MCF 10A (cell line): ENCODE measurements around the gene B3GNT7. TPM values are rescaled to one million over a fixed set of nuclear protein-coding genes. Genes with fewer than 3 reads are reported as not detected.

Source experiments
- BruUV-seq: library from RNA; stranded (reverse); fragments of 400-500 nt; replicated peaks from 2 replicates; lab custom pipeline; 2021; lab: Mats Ljungman, UMichigan
- CTCF ChIA-PET: fragments of 300-600 bp; sonication (Branson Sonifier 250); formaldehyde crosslinking; extraction: SDS; loops from one replicate; lab custom pipeline; 2021; ENCODE audit warnings: antibody characterized with exemption, inconsistent platforms; lab: Yijun Ruan, JAX
- POLR2A ChIA-PET: fragments of 300-600, 350-650 bp; sonication (Branson Sonifier 250); formaldehyde crosslinking; extraction: SDS; loops from one replicate; lab custom pipeline; 2020; ENCODE audit warnings: antibody characterized with exemption, inconsistent platforms; lab: Yijun Ruan, JAX
- DNase-seq: peaks from one replicate; pipeline ENCODE4 v3.0.0-alpha.2; 2018; ENCODE audit not compliant: unreplicated experiment
- H3K27ac Mint-ChIP-seq: one replicate; pipeline ENCODE4 v1.8.0; 2022; ENCODE audit warnings: mild to moderate bottlenecking, low read depth, mixed read lengths; ENCODE audit not compliant: unreplicated experiment
- H3K27me3 Mint-ChIP-seq: one replicate; pipeline ENCODE4 v1.8.0; 2022; ENCODE audit warnings: mixed read lengths; ENCODE audit not compliant: insufficient read depth, unreplicated experiment
- H3K36me3 Mint-ChIP-seq: one replicate; pipeline ENCODE4 v1.8.0; 2022; ENCODE audit warnings: mild to moderate bottlenecking, moderate library complexity, mixed read lengths; ENCODE audit not compliant: insufficient read depth, unreplicated experiment
- H3K4me1 Mint-ChIP-seq: one replicate; pipeline ENCODE4 v1.8.0; 2022; ENCODE audit warnings: mixed read lengths; ENCODE audit not compliant: insufficient read depth, unreplicated experiment
- H3K4me3 Mint-ChIP-seq: one replicate; pipeline ENCODE4 v1.8.0; 2022; ENCODE audit warnings: mild to moderate bottlenecking, moderate library complexity, mixed read lengths; ENCODE audit not compliant: unreplicated experiment
- H3K9me3 Mint-ChIP-seq: one replicate; pipeline ENCODE4 v1.8.0; 2022; ENCODE audit warnings: mixed read lengths; ENCODE audit not compliant: unreplicated experiment
- intact Hi-C: fragments of 100-400 bp; cut with micrococcal nuclease; formaldehyde crosslinking; loops from 2 replicates; pipeline ENCODE4 v1.14.1; 2022
- total RNA-seq: library from RNA; stranded (reverse); gene quantifications from 2 replicates; pipeline ENCODE4 v1.2.3, GENCODE V29; 2022
- TF ChIP-seq, protein P1 (sequence below): fragments of 200-600 bp; IDR thresholded peaks from one replicate; pipeline ENCODE4 v1.8.0; 2022; ENCODE audit warnings: antibody characterized with exemption, mild to moderate bottlenecking; ENCODE audit not compliant: unreplicated experiment

Gene B3GNT7
- total RNA-seq, 1 experiment from 2014 or later, result not detected

DNA sequence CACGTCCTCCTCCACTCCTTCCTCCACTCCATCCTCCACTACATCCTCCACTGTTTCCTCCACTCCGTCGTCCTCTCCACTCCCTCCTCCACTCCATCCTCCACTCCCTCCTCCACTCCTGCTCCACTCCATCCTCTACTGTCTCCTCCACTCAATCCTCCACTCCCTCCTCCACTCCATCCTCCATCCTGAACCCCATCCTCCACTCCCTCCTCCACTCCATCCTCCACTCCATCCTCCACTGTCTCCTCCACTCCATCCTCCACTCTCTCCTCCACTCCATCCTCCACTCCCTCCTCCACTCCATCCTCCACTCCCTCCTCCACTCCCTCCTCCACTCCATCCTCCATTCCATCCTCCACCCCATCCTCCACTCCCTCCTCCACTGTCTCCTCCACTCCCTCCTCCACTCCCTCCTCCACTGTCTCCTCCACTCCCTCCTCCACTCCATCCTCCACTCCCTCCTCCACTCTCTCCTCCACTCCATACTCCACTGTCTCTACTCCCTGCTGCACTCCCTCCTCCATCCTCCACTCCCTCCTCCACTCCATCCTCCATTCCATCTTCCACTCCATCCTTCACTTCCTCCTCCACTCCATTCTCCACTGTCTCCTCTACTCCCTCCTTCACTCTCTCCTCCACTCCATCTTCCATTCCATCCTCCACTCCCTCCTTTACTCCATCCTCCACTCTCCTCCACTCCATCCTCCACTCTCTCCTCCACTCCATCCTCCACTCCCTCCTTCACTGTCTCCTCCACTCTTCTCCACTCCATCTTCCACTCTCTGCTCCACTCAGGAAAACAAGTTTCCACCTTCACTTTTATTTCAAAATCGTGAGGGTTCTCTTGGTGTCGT, 14.3 kb upstream of the B3GNT7 start:
- Mint-ChIP-seq H3K9me3 (peaks cover 13% of the 10 kb centered on the region), H3K27me3 (no peaks in the 10 kb centered on the region), H3K27ac (no peak overlapping the region), H3K36me3 (peaks cover 11% of the 10 kb centered on the region), H3K4me3 (no peak overlapping the region), H3K4me1 (peaks cover 6% of the 10 kb centered on the region)
- TF ChIP-seq, protein P1, sequence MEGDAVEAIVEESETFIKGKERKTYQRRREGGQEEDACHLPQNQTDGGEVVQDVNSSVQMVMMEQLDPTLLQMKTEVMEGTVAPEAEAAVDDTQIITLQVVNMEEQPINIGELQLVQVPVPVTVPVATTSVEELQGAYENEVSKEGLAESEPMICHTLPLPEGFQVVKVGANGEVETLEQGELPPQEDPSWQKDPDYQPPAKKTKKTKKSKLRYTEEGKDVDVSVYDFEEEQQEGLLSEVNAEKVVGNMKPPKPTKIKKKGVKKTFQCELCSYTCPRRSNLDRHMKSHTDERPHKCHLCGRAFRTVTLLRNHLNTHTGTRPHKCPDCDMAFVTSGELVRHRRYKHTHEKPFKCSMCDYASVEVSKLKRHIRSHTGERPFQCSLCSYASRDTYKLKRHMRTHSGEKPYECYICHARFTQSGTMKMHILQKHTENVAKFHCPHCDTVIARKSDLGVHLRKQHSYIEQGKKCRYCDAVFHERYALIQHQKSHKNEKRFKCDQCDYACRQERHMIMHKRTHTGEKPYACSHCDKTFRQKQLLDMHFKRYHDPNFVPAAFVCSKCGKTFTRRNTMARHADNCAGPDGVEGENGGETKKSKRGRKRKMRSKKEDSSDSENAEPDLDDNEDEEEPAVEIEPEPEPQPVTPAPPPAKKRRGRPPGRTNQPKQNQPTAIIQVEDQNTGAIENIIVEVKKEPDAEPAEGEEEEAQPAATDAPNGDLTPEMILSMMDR, result no peak
- POLR2A ChIA-PET, result no interaction called here
- intact Hi-C loops, result no loop called here
- CTCF ChIA-PET, result no interaction called here
- BruUV-seq, result no TSS peak
- DNase-seq, result no peak

DNA sequence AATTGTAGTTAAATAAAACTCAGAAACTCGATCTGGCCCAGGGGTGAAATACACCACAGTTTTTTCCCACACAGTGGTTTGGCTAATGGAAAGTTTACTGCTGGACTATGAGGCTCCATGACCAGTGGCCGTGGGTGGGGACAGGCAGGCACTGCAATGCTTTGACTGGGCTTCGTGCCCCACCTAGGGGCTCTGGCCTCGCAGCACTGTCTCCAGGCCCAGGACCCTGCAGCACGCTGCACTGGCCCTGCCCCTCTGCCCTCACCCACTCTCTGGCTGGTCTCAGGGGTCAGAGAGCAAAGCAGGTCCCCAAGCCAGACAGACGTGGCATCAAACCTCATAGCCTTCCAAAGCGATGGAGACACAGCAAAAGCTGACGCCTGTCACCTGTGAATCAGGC, 13.4 kb upstream of the B3GNT7 start:
- no peak for DNase-seq
- Mint-ChIP-seq H3K9me3 (peaks cover 14% of the 10 kb centered on the region), H3K27ac (no peak overlapping the region), H3K4me1 (peaks cover 6% of the 10 kb centered on the region), H3K4me3 (no peak overlapping the region), H3K36me3 (peaks cover 11% of the 10 kb centered on the region), H3K27me3 (no peaks in the 10 kb centered on the region)
- CTCF ChIA-PET, result no interaction called here
- intact Hi-C loops, result no loop called here
- TF ChIP-seq, protein P1, result no peak
- POLR2A ChIA-PET, result no interaction called here
- BruUV-seq, result no TSS peak

DNA sequence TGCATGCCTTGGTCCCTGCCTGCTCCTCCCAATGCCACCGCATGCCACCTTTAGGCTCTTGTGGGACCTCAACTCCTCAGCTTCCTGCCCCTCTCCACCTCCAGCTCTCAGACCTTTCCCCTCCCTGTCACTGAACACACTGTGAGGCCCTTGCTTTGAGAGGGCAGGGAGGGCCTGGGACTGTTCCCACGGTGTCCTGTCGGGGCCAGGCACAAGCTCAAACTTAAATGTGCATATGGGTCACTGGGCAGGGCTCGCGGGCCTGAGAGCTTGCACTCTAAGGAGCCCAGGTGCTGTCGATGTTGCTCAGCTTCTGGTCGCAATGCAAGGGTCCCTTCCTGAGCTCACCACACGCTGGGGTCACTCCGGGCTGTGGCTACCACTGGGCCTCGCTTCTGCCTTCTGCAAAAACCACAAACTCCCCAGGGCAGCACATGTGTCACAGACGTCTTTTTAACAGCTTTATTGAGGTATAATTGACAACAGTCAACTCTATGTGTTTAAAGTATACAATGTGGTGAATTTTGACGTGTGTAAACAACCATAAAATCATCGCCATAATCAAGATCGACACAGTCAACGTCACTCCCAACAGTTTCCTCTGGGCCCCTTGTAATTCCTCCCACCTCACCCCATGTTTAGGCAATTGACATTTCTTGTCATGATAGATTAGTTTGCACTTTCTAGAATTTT, 11.9 kb upstream of the B3GNT7 start:
- Mint-ChIP-seq H3K36me3 (peaks cover 11% of the 10 kb centered on the region), H3K27ac (no peak overlapping the region), H3K4me1 (peaks cover 6% of the 10 kb centered on the region), H3K27me3 (no peaks in the 10 kb centered on the region), H3K9me3 (peaks cover 14% of the 10 kb centered on the region), H3K4me3 (no peak overlapping the region)
- no TSS peak for BruUV-seq
- POLR2A ChIA-PET, result no interaction called here
- intact Hi-C loops, result no loop called here
- CTCF ChIA-PET, result interaction anchor here (0.7 to 1.3 kb wide), 3 partner anchors 16 to 23 kb away, joined by 3 to 4 read pairs (median 3); no protein-coding TSS in a partner anchor
- DNase-seq, result no peak
- TF ChIP-seq, protein P1, result no peak

DNA sequence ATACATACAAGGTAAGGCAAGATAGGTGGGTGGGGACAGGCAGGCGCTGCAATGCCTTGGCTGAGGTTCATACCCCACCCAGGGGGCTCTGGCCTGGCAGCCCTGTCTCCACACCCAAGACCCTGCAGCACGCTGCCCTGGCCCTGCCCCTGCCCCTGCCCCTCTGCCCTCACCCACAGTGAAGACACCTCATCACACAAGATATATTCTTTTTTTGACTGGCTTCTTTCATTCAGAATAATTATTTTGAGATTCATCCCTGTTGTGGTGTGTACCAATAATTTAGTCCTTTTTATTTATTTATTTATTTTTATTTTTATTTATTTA, 11.4 kb upstream of the B3GNT7 start:
- Mint-ChIP-seq H3K27ac (no peak overlapping the region), H3K27me3 (no peaks in the 10 kb centered on the region), H3K9me3 (peaks cover 14% of the 10 kb centered on the region), H3K36me3 (peaks cover 11% of the 10 kb centered on the region), H3K4me1 (peaks cover 5% of the 10 kb centered on the region), H3K4me3 (no peak overlapping the region)
- TF ChIP-seq, protein P1, result no peak
- intact Hi-C loops, result no loop called here
- no peak for DNase-seq
- BruUV-seq, result no TSS peak
- POLR2A ChIA-PET, result interaction anchor here (0.7 kb wide), 1 partner anchor 9 kb away, joined by 5 read pairs; no protein-coding TSS in a partner anchor
- CTCF ChIA-PET, result interaction anchor here (0.7 to 1.3 kb wide), 3 partner anchors 16 to 64 kb away, joined by 3 to 4 read pairs (median 3); no protein-coding TSS in a partner anchor
